ENCODE data around the gene CPNE6.

- TF ChIP-seq CTCF (IDR thresholded peaks at IDR 0.05) (no peak), POLR2A (IDR thresholded peaks at IDR 0.05) (no peak)
Observed at GRCh38 chr14:24057867-24058259, 13.5 kb upstream of the CPNE6 start.
